ENCODE measurements around the gene L1TD1.
"Not testable (repeated sequence)": the region's sequence is repeated elsewhere in the genome, so short reads cannot be mapped to it uniquely, and the experiment has no call there.

The L1TD1 gene

DNA sequence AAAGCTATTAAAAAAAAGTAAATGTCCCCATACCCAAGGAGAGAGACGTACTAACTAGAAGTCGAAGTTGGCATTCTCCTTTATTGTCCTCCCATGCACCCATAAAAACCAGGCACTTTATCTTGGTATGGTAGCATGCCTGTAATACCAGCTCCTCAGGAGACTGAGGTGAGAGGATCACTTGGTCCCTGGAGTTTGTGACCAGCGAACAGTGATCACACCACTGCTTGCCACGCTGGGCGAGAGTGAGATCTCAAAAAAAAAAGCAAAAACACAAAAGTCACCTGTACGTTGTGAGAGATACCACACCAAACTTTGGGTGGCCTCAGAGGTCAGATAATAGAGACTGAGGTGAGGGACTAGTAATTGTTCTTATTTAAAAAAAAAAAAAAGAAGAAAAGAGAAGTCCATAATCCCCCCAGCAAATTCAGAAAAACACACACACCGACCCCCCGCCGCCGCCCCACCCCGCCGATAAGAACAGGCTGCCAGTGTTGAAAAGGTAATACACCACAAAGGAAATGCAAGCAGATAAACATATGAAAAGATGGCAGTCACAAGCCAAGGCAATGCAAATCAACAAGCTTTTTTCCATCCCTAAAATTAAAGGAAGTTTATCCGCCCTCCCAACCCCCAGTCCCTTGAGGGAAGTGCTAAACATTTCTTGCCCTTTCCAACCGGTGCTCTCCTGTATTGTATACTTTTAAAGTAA lies 3.6 kb downstream of the L1TD1 start:
- no peak for DNase-seq (ENCODE audit: low read depth in 3 of 3)

GRCh38 chr1:62198781-62199125 lies 4.1 kb downstream of the L1TD1 start:
- no peak for DNase-seq (ENCODE audit: low read depth in 3 of 3)

DNA sequence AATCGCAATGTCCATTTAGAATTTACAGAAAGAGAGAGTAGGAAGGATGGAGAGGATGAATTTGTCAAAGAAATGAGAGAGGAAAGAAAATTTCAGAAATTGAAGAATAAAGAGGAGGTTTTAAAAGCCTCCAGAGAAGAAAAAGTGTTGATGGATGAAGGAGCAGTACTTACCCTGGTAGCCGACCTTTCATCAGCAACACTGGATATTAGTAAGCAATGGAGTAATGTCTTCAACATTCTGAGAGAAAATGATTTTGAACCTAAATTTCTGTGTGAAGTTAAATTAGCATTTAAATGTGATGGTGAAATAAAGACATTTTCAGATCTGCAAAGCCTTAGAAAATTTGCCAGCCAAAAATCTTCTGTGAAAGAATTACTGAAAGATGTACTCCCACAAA lies 12.5 kb downstream of the L1TD1 start:
- no peak for DNase-seq (ENCODE audit: low read depth in 3 of 3)

DNA sequence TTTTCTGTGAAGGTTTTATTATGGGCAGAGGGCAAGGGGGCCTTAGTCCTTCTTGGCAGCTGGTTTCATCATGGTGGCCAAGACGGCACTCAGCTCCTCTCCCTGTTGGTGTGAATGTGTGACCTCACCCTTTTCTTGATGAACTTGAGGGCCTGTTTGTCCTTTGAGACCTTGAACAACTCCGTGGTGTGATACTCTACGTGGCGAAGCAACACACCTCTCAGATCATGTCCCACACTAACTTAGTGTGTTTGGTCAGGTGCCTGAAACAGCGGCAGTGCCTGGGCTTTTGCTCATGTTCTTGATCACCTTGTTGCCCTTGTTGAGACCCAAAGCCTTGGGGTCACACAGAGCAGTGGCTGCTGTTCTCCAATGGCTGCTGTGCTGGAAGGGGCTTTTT lies 13.4 kb downstream of the L1TD1 start:
- no peak for DNase-seq (ENCODE audit: low read depth in 3 of 3)

DNA sequence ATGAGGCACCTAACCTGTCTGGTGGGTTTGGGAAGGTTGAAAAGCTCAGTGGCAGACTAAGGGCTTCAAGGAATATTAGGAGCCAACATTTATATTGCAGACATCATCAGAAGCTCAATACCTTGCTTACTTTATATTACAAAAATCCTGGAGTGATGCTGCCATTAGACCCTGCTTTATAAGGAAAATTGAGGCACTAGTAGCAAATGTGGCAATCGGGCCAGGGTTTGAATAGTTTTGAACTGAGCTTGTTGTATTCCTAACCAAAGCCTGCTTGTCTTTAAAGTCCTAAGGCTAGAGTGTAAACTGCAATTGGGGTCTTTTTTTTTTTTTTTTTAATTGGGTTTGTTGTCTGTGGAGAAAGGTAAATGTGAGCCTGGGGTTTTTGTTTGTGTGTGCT lies 14.3 kb downstream of the L1TD1 start:
- no peak for DNase-seq (ENCODE audit: low read depth in 3 of 3)

- no peak for DNase-seq (ENCODE audit: low read depth in 3 of 3)
These were observed 15.4 kb downstream of the L1TD1 start for GRCh38 chr1:62209931-62210595.

GRCh38 chr1:62210960-62211359 lies 16.3 kb downstream of the L1TD1 start:
- no peak for DNase-seq (ENCODE audit: low read depth in 3 of 3)

DNA sequence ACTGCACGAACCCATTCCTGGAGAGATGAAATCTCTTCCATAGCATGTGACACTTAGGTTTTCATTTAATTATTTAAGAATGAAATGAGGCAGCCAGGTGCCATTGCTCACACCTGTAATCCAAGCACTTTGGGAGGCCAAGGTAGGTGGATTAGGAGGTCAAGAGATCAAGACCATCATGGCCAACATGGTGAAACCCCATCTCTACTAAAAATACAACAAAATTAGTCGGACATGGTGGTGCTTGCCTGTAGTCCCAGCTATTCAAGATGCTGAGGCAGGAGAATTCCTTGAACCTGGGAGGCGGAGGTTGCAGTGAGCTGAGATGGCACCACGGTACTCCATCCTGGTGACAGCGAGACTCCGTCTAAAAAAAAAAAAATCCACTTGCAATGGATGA lies 17.8 kb downstream of the L1TD1 start:
- no peak for DNase-seq (ENCODE audit: low read depth in 3 of 3)

DNA sequence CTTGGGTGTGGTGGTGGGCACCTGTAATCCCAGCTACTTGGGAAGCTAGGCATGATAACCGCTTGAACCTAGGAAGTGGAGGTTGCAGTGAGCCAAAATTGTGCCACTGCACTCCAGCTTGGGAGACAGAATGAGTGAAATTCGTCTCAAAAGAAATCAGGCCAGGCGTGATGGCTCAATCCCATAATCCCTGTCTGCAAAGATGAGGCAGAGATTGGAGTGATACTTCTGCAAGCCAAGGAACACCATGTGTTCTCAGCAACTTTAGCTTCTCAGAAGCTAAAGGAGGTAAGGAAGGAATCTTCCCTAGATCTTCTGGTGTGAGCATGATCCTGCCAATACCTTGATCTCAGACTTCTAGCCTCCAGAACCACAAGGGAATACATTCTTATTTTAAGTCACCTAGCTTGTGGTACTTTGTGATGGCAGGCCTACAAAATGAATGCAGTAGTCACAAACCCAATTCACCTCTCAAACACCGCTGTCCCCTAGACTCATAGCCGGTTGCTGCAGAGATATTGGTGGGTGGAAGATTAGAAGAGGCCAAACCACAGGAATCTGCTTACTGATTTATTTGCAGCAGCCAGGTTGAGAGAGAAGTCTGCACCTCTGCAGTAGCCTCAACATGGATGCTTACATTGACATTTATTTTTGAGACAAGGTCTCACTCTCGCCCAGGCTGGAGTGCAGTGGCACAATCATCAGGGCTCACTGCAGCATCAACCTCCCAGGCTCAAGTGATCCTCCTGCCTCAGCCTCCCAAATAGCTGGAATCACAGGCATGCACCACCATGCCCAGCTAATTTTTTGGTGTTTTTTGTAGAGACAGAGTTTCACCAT lies 18.6 kb downstream of the L1TD1 start:
- DNase-seq (ENCODE audit: low read depth in 3 of 3): no peak

- DNase-seq (ENCODE audit: low read depth in 3 of 3): no peak
These were observed 24.0 kb downstream of the L1TD1 start for GRCh38 chr1:62218604-62219003.

GRCh38 chr1:62220456-62220855 lies 25.8 kb downstream of the L1TD1 start:
- DNase-seq (ENCODE audit: low read depth in 3 of 3): not testable (repeated sequence)

GRCh38 chr1:62221171-62221570 lies 26.5 kb downstream of the L1TD1 start:
- DNase-seq (ENCODE audit: low read depth in 3 of 3): no peak

DNA sequence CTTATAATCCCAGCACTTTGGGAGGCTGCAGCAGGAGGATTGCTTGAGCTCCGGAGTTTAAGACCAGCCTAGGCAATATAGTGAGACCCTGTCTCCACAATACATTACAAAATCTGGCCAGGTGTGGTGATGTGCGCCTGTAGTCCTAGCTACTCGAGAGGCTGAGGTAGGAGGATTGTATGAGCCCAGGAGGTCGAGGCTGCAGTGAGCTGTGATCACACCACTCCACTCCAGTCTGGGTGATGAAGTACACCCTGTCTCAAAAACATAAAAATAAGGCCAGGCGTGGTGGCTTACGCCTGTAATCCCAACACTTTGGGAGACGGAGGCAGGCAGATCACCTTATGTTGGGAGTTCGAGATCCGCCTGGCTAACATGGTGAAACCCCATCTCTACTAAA lies 27.7 kb downstream of the L1TD1 start:
- DNase-seq (ENCODE audit: low read depth in 3 of 3): no peak

DNA sequence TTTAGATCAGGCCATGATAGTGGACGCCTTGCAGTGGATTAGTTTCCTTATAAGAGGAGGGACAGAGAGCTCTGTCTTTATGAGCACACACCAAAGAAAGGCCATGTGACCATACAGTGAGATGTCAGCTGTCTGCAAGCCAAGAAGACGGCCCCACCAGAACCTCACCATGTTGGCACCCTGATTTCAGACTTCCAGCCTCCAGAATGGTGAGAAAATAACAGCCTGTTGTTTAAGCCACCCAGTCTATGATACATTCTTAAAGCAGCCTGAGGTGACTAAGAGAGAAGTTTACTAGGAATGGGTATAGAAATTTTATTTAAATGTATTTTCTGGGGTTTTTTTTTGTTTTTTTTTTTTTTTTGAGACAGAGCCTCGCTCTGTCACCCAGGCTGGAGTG lies 29.5 kb downstream of the L1TD1 start:
- no peak for DNase-seq (ENCODE audit: low read depth in 3 of 3)

DNA sequence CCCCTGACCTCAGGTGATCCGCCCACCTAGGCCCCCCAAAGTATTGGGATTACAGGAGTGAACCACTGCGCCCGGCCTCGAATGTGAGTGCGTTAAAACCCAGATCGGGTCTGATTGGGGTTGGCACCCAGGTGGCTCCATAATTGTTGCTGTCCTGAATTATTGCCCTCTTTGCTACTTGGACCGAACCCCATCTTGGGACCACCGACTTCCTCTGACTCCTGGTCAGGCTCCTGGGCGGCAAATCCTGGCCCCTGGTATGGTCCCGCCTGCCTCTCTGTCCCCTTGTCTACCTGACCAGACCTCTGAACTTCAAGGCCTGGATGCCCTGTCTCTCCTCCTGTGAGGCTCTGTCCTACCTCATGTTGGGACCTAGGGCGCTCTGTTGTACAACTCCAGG lies 32.8 kb downstream of the L1TD1 start:
- no peak for DNase-seq (ENCODE audit: low read depth in 3 of 3)

- no peak for DNase-seq (ENCODE audit: low read depth in 3 of 3)
These were observed 33.7 kb downstream of the L1TD1 start for GRCh38 chr1:62228136-62228882.

- DNase-seq (ENCODE audit: low read depth in 3 of 3): no peak
These were observed 34.2 kb downstream of the L1TD1 start for GRCh38 chr1:62228883-62229187.

DNA sequence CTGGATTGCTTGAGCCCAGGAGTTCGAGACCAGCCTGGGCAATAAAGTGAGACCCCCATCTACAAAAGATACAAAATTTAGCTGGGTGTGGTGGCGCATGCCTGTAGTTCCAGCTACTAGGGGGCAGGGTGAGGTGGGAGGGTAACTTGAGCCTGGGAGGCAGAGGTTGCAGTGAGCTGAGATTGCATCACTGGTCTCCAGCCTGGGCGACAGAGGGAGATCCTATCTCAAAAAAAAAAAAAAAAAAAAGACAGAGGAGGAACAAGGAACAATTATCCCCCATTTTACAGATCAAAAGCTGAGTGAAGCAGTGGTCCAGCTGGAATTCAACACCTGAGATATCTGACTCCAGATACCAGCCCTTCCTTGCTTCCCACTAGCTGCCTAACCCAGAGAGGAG lies 34.8 kb downstream of the L1TD1 start:
- DNase-seq (ENCODE audit: low read depth in 3 of 3): no peak

DNA sequence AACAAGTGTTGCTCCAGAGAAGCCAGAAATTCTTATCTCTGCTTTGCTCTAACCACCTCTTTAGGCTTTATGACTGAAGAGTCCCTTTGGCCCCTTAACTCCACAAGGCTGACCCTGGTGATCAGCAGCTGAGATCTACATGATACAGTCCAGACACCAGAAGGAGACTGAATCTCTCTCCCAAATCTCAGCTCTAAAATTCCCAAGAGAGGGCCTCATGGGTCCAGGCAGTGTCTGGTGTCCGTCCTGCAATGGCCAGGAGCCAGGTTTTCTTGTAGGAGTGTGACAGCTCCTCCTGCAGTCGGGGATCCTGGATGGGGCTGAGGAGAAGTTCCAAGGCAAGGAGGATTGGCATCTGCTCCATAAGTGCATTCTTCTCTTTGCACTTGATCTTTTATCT lies 35.3 kb downstream of the L1TD1 start:
- DNase-seq (ENCODE audit: low read depth in 3 of 3): no peak

DNA sequence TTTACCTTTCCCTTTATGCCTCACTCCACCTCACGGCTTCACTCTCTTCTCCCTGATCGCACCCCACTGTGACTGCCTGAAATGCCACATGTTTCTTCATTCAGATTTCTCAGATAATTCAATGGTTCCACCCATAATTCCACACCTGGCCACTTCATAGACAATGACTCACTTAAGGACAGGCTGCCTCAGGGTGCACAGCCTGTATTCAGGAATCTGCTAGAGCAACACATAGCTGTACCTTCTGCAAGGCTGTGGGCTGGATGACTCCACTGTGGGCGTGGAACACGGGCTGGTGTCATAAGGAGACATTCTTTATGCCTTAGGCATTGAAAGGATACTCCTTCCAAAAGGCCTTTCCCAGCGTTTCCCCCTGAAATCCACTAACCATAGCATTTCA lies 36.1 kb downstream of the L1TD1 start:
- no peak for DNase-seq (ENCODE audit: low read depth in 3 of 3)

DNA sequence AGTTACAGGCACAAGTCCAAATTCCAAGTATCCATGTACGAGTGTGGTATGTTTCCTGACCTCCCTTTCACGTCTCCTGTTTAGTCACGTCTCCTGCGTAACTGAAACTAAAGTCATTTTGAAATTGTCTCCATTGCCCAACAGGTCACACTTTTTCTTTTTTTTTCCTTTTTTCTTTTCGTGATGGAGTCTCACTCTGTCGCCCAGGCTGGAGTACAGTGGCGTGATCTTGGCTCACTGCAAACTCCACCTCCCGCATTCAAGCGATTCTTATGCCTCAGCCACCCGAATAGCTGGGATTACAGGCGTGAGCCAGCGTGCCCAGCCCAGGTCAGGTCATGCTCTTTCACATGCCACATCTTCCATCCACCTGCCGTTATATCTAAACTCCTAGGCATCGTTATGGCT lies 38.2 kb downstream of the L1TD1 start:
- no peak for DNase-seq (ENCODE audit: low read depth in 3 of 3)

- no peak for DNase-seq (ENCODE audit: low read depth in 3 of 3)
These were observed 39.3 kb downstream of the L1TD1 start for GRCh38 chr1:62233926-62234450.

All from stimulated activated CD4-positive, alpha-beta T cell treated with anti-CD3 and anti-CD28 coated beads, TNF-alpha, amount 100 ng/mL, for 48 hours (primary cell).